Measurements from ENCODE around the gene PAFAH1B2. TPM values are rescaled to one million over a fixed set of nuclear protein-coding genes. Genes with fewer than 3 reads are reported as not detected.

The PAFAH1B2 gene
- total and polyA plus RNA-seq, 10 of the 15 experiments (the other 5 are each of a cell fraction or from before 2014, with no cell fraction given) = 17.6 to 64.8 (median 47.6) TPM

GRCh38 chr11:117180661-117181585 lies 36.8 kb downstream of the PAFAH1B2 start (continued):
- TF ChIP-seq ZBTB33 (IDR thresholded peaks at IDR 0.05) (no peak), CBX3 (IDR thresholded peaks at IDR 0.05; ENCODE audit: borderline replicate concordance, low read depth) (no peak), E2F4 (IDR thresholded peaks at IDR 0.05; ENCODE audit: low read depth, low read length) (no peak), MEF2A (IDR thresholded peaks at IDR 0.05; ENCODE audit: insufficient read depth, low read depth, low read length) (no peak), NR2F1 (conservative IDR thresholded peaks at IDR 0.05) (no peak), SMAD1 (IDR thresholded peaks at IDR 0.05; ENCODE audit: low read depth, partially characterized antibody) (no peak), POLR2AphosphoS5 (IDR thresholded peaks at IDR 0.05; ENCODE audit: low read length) (no peak), ZNF592 (IDR thresholded peaks at IDR 0.05) (no peak), ZNF24 (IDR thresholded peaks at IDR 0.05) (no peak), POU2F2 (IDR thresholded peaks at IDR 0.05; ENCODE audit: borderline replicate concordance, low read depth, low read length) (0 out of 3 replicates have a peak, but pooled peaks have one; percentile 46), NFYB (IDR thresholded peaks at IDR 0.05; ENCODE audit: insufficient read depth, low read depth, low read length) (no peak), CEBPZ (IDR thresholded peaks at IDR 0.05; ENCODE audit: low read depth, low read length) (no peak), BACH1 (IDR thresholded peaks at IDR 0.05; ENCODE audit: borderline replicate concordance) (no peak), TAF1 (IDR thresholded peaks at IDR 0.05; ENCODE audit: borderline replicate concordance, low read depth, low read length) (no peak), NFYA (IDR thresholded peaks at IDR 0.05; ENCODE audit: borderline replicate concordance, low read depth, low read length) (no peak), TCF12 (IDR thresholded peaks at IDR 0.05; ENCODE audit: low read depth, low read length) (0 out of 2 replicates have a peak, but pooled peaks have one; percentile 11)
